BJ (cell line): ENCODE data around the gene TTC31. TPM values are rescaled to one million over a fixed set of nuclear protein-coding genes. Genes with fewer than 3 reads are reported as not detected.

ENCODE experiments used
- CTCF ChIA-PET: fragments of 350-600 bp; formaldehyde crosslinking; extraction: SDS; loops from one replicate; lab custom pipeline; 2021; ENCODE audit warnings: antibody characterized with exemption, inconsistent platforms; lab: Yijun Ruan, JAX
- POLR2A ChIA-PET: fragments of 300-600 bp; sonication (Branson Sonifier 250); formaldehyde crosslinking; extraction: SDS; loops from one replicate; lab custom pipeline; 2021; ENCODE audit warnings: antibody characterized with exemption; lab: Charles Lee
- DNase-seq: peaks from one replicate; pipeline ENCODE4 v3.0.0-alpha.2; 2011; ENCODE audit warnings: low read depth
- H3K27me3 ChIP-seq: 2 replicates; pipeline ENCODE4 v1.6.0; 2011; ENCODE audit warnings: low read length; ENCODE audit not compliant: control insufficient read depth, insufficient read depth
- H3K36me3 ChIP-seq: 2 replicates; pipeline ENCODE4 v1.5.1; 2011; ENCODE audit warnings: low read length; ENCODE audit not compliant: control insufficient read depth, insufficient read depth
- H3K4me3 ChIP-seq: 2 replicates; pipeline ENCODE4 v1.5.1; 2011; ENCODE audit warnings: low read depth, mild to moderate bottlenecking, control low read depth, low read length
- CTCF ChIP-seq: IDR thresholded peaks from 2 replicates; pipeline ENCODE4 v1.5.1; 2011; ENCODE audit warnings: low read depth, mild to moderate bottlenecking, control low read depth, inconsistent platforms, low read length, moderate library complexity; ENCODE audit not compliant: insufficient read depth
- polyA plus RNA-seq: library from polyadenylated mRNA; depleted of rRNA; stranded (reverse); fragments of >200 nt; gene quantifications from 2 replicates; pipeline ENCODE4 v1.2.3, GENCODE V29; 2011

Gene TTC31
- polyA plus RNA-seq, 1 experiment: 26.0 TPM

DNA sequence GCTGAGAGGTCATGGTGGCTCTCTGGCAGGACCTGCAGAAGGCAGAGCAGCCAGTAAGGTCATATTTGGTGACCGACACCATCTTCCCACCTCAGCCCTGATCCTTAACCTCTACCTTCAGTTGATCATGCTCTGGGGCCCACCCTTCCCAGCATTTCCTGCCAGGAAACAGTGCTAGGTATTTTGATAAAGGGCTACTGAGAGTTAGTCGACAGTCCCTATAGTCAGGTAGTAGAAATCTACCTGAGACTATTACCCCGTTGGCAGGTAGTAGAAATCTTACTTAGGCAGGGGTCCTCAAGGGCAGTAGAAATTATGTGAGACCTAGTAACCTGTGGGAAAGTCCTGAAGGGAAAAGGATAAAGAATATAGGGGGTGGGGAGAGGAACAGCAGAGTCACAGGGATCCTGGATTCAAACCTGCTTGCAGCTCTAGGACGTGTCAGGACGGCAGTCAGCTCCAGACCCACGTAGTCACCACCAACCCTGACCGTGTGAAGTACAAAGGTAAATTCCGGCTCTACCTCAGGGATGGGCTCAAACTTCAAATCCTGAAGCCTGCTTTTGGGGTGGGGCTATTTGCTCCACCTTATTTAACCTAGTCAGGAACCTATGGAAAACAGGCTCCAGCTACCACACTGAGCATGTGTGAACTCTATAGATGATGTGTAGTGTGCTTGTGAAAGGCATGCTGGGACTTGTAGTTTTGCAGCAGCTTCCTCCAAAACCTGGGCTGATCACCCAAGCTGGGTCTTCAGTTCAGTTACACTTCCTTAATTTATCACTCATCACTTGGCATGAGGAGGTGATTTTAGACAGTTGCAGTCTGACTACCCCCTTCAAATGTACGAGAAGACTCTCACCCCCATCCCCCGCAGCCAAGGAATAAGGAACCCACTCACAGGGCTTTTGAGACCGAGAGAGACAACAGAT is 43.1 kb downstream of the TTC31 start, which contains the start of gene DQX1:
Gene DQX1, minus strand, starts transcription at position 515 of the 932 bp plus-strand sequence. Its CDS starts 502 bp downstream, at position 13.
- CTCF ChIA-PET: interaction anchor here (1.2 kb wide), 2 partner anchors 13 to 61 kb away, joined by 3 to 4 read pairs; no protein-coding TSS in a partner anchor
- H3K36me3 ChIP-seq: peaks cover 18% of the 10 kb centered on the region
- no peak for TF ChIP-seq CTCF
- 0 out of 2 replicates have a peak, but pooled peaks cover 4% of the 10 kb centered on the region for H3K27me3 ChIP-seq
- H3K4me3 ChIP-seq: no peak within 1 kb of the TSS
- no peak for DNase-seq
- POLR2A ChIA-PET: no interaction called here

- no peak for TF ChIP-seq CTCF
- DNase-seq: no peak
- peaks cover 18% of the 10 kb centered on the region for H3K36me3 ChIP-seq
- 0 out of 2 replicates have a peak, but pooled peaks cover 4% of the 10 kb centered on the region for H3K27me3 ChIP-seq
- CTCF ChIA-PET: interaction anchor here (1.2 kb wide), 2 partner anchors 13 to 60 kb away, joined by 3 to 4 read pairs; no protein-coding TSS in a partner anchor
- H3K4me3 ChIP-seq: no peak overlapping the region
- POLR2A ChIA-PET: no interaction called here
These were observed 43.9 kb downstream of the TTC31 start for GRCh38 chr2:74526649-74527230.

DNA sequence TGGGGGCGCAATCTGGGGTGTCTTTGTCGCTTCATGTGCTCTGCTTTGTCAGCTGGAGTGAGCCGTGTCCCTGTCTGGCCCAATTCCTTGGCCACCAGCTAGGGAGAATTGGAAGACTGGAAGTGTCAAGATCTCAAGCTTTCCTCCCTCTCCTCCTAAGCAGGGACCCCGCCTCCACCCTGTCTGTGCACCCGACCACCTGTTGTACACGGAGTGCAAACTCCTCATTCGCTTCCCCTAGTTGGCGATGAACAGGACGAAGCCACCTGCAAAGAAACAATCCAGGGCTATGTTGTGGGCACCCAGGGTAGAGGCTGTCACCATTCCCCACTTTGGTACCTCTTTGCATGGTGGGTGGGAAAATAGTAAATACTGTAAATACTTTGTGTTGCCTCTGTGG is 44.9 kb downstream of the TTC31 start:
- 0 out of 2 replicates have a peak, but pooled peaks cover 2% of the 10 kb centered on the region for H3K27me3 ChIP-seq
- no peak for TF ChIP-seq CTCF
- peaks cover 18% of the 10 kb centered on the region for H3K36me3 ChIP-seq
- no peak for DNase-seq
- no peak overlapping the region for H3K4me3 ChIP-seq
- ChIA-PET CTCF (interaction anchor here (1.7 kb wide), 1 partner anchor 35 kb away, joined by 3 read pairs; no protein-coding TSS in a partner anchor), POLR2A (no interaction called here)

DNA sequence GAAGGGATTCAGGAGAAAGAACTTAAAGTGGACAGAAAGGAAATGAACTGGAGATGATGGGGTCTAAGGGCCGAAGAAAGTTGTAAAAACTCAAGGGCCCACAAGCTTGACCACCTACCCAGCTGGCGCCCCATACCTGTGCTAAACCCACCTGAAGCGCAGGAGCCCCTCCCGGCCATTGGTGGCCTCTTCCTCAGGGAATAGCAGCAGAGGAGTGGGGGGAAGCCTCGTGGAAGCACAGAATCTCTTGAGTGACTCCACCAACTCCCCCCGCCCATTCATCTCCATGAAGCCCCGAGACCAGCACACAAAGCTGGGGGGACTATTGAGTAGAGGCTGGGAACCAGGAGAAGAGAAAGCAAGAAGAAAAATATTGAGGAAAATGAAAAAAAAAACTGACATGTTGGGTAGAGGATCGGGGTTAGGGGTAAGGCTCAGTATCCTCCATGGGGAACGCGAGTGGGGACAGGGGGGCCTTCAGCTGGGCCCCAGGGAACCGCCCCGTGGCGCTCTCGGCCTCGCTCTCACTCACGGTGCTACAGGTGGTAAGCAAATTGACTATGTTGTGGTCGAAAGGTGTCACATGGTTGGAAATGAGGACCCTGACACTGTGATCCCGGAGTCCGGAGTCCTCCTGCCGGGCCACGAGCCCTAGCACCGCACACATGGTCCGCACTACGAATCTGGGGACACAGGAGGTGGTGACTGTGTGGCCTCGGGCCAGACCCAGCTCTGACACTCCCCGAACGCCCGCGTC is 45.9 kb downstream of the TTC31 start:
- peak; percentile 14; the same call in 1 of the 2 replicates for TF ChIP-seq CTCF
- Histone ChIP-seq H3K4me3 (peak overlapping the region; percentile 87), H3K36me3 (peaks cover 20% of the 10 kb centered on the region), H3K27me3 (no peaks in the 10 kb centered on the region)
- no peak for DNase-seq
- POLR2A ChIA-PET: no interaction called here
- CTCF ChIA-PET: interaction anchor here (0.7 to 3.1 kb wide), 6 partner anchors 20 to 61 kb away, joined by 3 to 8 read pairs (median 4); no protein-coding TSS in a partner anchor
